Muscle of back (tissue), 13 donors: Measurements from ENCODE around the gene CCDC102B. TPM values are rescaled to one million over a fixed set of nuclear protein-coding genes. Genes with fewer than 3 reads are reported as not detected.
"Not testable (repeated sequence)": the region's sequence is repeated elsewhere in the genome, so short reads cannot be mapped to it uniquely, and the experiment has no call there.

Experiments
- DNase-seq, 3 donors: peaks; one replicate each; pipeline versions ENCODE4 v3.0.0 to v3.0.0-alpha.2; 2013
- long read RNA-seq, 9 donors: transcript quantifications; one replicate each; lab custom pipeline, GENCODE V29; 2026
- polyA plus RNA-seq, 10 donors: library from polyadenylated mRNA; unstranded; fragments of 120-200 nt; gene quantifications; one replicate each; pipeline ENCODE4 v1.2.1, GENCODE V29; 2013; ENCODE audit not compliant: insufficient read length in 10 of 10

The CCDC102B gene
- polyA plus RNA-seq, result 10 to 100 TPM in 8 of 10 donors, 1 to 10 TPM in 2; 9.7 to 16.8 (median 12.7) TPM
- long read RNA-seq, donor 1, result 0 reads
- long read RNA-seq, donor 2, result 0 reads
- long read RNA-seq, donor 3, result 0 reads
- long read RNA-seq, donor 4, result 0 reads
- long read RNA-seq, donor 5, partial matches to known transcripts, result 0 of 1 reads
- long read RNA-seq, donor 5, other reads (novel, unspliced or antisense), result 0 of 1 reads
- long read RNA-seq, donor 6, result 0 reads
- long read RNA-seq, donor 7, result 0 reads
- long read RNA-seq, donor 8, result 0 reads
- long read RNA-seq, donor 9, result 0 reads

DNA sequence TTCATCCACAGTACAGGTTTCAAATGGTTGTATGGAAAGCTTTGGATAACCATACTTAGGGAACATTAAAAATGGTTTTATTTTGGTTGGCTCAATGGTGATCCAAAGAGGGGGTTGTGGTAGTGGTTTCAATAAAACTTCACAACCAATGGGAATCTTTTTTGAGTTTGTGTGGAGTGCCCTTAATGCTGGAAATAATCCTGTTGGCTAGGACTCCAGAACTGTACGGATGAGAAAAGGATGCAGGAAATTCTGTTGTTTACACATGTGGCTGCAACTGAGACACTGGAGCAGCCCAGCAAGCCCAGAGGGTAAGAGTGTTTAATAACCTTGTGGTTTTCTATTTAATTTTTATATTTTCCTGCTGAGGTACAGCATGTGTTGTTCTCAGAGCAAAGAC, at the start of gene CCDC102B:
CCDC102B (plus strand) TSS at position 210 of the 400 bp plus-strand sequence. CDS start 38,684 bp downstream, outside the sequence.
- peak in 1 of 3 donors; percentile 71 for DNase-seq

GRCh38 chr18:68757126-68757525, 40.8 kb upstream of the CCDC102B start:
- peak; percentile 59 to 85 (median 71) for DNase-seq

DNA sequence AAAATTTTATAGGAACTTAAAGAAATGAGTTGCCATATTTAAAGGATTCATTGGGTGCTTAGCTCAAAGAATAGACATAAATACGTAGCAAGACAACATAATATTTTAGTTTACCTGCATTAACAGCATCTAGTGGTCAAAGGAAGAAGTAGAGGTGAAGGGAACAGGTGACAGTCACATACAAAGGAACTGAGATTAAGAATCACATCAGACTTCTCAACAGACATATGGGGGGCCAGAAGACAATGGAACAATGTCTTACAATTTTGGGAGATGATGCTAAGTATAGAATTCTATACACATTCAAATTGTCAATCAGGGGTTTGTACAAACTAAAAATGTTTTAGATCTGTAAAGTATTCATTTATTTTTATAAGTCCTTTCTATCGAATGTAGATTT, 38.6 kb upstream of the CCDC102B start:
- DNase-seq, result no peak

DNA sequence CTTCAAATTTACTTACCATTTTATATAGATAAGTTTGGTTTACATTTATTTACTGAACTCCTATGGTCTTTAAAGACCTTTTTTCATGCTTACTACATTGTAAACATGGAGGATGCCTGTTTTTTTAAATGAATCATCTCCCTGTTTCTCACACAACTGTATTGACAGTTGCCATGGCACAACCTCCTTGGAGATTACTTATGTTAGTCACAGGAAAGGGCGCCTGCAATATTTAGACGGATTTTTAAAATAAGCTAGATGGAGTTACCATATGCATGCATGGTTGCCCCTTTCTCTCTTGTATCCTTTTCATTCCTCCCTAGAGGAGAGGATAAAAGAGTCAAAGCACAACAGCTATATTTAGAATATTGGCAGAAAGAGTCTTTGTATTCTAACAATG, 34.8 kb upstream of the CCDC102B start:
- no peak for DNase-seq

- DNase-seq, result no peak
Observed at GRCh38 chr18:68764016-68764415, 33.9 kb upstream of the CCDC102B start.

DNA sequence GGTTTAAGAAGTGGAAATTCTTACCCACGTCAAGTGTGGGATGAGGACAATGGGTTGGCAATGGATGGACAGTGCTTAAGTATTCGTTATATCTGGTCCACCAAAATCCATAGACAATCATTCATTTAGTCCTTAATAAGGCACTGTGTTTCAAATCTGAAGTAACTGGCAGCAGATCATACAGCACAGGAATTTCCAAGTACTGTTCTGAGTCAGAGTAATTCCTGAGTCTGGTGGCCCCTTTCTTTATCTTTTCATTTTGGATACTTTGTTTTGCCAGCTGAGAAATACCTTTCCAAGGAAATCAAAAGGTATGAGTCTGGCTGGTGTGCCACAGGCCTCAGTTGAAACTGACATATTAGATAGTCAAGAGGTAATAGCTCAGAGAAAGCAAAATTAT, 31.4 kb upstream of the CCDC102B start:
- DNase-seq, result no peak

- DNase-seq, result peak in 1 of 3 donors; percentile 59
Observed at GRCh38 chr18:68769461-68769860, 28.4 kb upstream of the CCDC102B start.

- DNase-seq, result no peak
Observed at GRCh38 chr18:68772268-68772667, 25.6 kb upstream of the CCDC102B start.

DNA sequence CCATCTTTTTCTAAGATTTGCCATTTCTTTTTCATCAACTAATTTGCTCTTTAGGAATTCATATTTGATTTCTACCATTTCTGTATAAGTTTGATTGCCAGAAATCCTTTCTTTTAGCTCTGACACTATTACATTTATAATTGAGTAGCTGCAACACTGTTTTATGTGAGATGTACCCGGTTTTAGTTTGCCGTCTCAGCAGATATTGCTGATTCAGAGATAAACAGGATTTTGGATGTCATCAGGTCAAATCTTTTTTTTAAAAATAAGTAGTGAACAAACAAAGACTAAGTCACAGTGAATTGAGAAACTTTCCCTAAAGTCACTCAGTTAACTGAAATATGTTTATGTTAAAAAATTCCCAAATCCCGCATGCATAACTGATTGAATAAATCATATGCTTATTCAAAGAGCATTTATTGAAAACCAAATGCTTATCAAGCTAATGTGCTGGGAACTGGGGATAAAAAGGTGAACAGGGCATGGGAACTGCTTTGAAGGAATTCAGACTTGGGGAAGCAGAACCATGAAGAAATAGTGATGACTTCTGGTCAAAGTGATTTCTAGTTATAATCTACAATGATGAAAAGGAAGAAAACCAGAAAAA, 19.5 kb upstream of the CCDC102B start:
- no peak for DNase-seq

DNA sequence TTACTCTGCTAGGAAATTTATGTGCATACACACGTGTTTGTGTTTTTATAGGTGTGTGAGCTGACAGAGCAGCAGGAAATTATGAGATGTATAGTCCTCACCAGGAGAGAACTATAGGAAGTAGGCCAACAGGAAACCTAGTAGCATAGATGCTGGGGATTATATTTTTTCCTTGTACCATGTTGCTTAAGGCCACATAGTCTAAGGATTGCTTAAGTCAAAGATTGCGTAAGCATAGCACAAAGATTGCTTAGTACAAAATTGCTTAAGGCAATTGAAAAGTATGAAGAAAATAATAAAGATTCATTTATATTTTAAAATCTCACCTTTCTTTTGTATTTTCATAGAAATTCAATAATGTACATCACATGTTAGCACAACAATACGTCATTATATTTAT, 18.7 kb upstream of the CCDC102B start:
- no peak for DNase-seq

DNA sequence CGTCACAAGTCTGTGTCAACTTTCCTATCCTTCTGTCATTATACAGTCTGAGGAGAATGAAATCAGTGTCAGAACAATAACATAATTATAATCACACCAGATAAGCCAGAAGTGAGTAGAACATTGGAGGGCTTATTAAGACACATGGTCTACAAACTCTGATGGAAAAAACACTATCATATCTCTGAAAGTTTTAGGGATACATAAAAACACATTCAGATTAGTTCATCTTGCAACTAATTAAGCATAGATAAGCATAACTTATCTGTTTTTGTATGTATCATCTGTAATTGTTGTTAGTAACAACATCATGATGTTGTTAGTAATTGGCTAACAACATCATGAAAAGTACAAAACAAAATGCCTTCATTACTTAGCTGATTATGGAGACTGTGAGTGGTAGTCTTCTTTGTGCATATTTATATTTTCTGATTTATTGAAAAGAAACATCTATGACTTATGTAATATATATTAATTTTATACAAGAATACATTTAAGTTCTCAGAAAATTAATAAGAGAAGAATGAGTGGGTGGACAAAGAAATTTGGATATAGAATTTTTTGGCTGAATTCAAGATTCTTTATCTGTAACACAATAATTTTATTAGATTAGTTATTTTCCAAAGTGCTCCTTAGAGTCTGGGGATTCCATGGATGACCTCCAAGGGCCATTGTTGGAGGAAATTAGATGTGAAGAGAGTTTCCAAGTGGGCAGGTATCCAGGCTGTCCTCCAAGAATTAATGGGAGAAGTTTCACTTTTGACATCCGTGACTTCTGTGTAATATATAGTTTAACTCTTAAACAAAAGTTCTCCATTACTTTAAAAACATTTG, 16.9 kb upstream of the CCDC102B start:
- peak in 2 of 3 donors; percentile 70 to 82 for DNase-seq

DNA sequence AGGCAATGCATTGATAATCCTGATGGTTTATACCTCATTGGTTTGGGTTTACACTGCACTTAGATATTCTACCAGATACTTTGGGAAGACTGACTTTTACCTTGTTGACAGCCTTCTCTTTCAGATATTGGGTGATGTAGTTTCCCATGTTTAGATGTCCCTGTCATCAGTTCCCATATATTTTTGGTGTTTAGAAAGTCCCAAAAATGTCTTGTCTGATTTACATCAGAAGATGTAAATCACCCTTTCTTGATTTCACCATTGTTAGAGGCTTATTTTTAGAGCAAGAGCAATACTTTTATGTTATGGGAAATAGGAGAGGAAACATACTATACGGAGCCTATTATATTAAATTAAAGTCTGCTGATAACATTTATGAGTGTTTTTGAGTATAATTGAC, 14.4 kb upstream of the CCDC102B start:
- DNase-seq, result no peak

DNA sequence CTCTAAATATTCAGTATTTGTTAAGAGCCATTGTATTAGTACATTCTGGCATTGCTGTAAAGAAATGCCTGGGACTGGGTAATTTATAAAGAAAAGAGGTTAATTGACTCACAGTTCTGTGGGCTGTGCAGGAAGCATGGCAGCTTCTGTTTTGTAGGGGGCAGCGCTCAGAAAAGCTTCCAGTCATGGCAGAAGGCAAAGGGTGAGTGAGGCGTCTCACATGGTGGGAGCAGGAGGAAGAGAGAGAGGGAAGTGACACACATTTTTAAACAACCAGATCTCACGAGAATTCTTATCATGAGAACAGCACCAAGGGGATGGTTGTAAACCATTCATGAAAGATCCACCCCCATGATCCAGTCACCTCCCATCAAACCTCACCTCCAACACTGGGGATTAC, 13.8 kb upstream of the CCDC102B start:
- DNase-seq, result no peak

GRCh38 chr18:68790290-68790689, 7.6 kb upstream of the CCDC102B start:
- DNase-seq, result not testable (repeated sequence)

DNA sequence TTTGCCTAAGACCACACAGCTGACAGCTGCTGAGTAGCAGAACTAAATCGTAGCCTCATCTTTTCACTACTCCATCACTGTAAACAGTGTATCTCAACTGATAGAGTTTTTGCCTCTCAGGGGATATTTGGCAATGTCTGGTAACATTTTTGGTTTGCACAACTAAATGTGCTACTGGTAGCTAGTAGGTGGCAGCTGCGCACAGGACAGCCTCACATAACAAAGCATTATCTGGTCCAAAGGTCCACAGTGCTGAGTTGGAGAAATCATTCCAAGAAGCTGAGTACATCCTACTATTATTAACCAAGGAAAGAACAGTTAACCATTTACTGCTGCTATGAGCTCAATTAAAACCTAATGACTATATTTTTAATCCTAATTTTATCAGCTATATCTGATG, 6.1 kb upstream of the CCDC102B start:
- peak in 1 of 3 donors; percentile 62 for DNase-seq

GRCh38 chr18:68793951-68794350, 3.9 kb upstream of the CCDC102B start:
- no peak for DNase-seq

DNA sequence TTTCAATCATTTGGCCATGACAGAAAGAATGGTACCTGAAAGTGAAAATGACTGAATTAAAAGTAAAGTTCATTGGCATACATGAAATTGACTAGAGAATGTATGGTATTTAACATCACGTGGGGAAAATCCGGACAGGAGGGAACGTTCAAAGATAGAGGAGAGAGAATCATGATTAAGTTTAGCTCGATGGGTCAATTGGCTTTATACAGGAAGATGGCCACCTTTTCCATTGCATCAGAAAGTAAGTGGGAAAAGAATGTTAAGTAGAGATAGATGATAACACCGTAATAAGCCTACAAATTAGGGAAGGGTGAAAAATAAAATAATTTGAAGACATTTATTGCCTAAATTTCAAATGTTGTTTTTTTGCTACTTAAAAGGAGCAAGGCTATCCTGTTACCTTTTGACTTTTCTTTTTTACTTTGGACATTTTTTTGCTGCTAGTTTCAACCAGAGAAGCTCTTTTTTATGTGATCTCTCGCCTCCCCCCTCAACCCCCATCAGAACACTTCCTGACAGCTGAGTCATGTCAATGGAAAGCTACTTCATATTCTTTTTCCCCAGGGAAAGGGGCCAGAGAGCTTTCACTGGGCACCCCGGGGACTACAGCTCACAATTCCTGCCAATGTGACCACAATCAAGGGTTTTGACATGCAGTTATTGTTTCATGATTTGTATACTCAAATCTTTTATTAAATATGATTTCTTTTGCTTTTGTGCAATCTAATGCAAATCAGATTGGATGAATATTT, 767 bp upstream of the CCDC102B start:
- peak in 2 of 3 donors; percentile 48 to 75 for DNase-seq

- DNase-seq, result no peak
Observed at GRCh38 chr18:68800075-68800474, 2.2 kb downstream of the CCDC102B start.

GRCh38 chr18:68803356-68803755, 5.5 kb downstream of the CCDC102B start:
- DNase-seq, result peak; percentile 80 to 91 (median 84)

DNA sequence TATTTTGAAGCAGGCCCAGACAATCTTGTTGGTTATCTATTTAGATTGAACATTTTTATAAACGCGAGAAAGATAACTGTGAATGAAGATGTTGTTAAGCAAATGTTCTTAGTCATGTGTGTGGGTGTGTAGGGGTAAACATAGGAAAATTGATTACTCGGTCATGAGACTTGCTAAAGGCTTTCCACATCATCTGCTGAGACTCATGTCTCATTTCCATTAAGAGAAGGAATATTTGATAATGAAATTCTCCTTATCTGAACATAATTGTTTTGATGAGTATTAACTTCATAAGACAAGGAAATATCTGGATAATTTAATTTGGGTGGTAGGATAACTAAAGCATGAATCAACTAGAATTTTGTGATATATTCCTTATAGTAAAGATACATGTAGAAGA, 19.7 kb downstream of the CCDC102B start:
- DNase-seq, result peak in 1 of 3 donors; percentile 31

DNA sequence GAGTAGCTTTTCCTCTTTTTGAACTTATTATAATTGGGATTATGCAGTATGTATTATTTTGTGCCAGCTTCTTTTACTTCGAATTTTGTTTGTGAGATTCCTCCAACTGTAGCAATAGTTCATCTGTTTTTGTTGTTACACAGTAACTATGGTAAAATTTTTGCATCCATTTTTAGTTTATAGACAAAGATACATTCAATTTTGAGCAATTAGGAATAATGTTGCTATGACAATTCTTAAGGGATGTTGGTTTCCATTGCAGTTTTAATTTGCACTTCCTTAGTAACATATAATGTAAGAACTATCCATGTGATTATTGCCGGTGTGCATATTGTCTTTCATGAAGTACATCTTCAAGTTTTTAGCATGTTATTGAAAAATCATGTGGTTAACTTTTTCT, 20.7 kb downstream of the CCDC102B start:
- DNase-seq, result peak in 1 of 3 donors; percentile 51

DNA sequence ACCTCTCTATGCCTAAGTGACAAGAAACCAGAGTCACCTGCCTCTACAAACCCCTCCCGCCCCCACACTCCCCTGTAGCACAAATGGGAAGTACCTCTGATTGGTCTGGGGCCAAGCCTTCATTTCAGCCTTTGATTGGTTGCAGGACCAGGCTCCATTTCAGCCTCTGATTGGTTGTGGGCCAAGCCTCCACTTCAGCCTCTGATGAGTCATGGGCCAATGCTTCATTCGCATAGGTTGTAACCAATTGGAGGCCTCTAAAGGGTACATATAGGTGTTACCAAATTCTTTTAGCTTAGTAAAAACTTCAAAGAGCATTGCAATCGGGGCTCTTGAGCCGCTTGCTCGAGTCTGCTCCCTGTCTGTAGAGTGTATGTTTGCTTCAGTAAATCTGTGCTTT, 25.0 kb downstream of the CCDC102B start:
- DNase-seq, result no peak
